Transverse colon (tissue), 4 donors: ENCODE data around the gene S100A14. TPM values are rescaled to one million over a fixed set of nuclear protein-coding genes. Genes with fewer than 3 reads are reported as not detected.
"Not testable (repeated sequence)": the region's sequence is repeated elsewhere in the genome, so short reads cannot be mapped to it uniquely, and the experiment has no call there.

Source experiments
- DNase-seq: peaks from one replicate; pipeline ENCODE4 v3.0.0-alpha.2; 2019
- H3K27ac ChIP-seq, 4 donors: fragments of 200-600 bp; sonication (generic); 2 replicates each; pipeline ENCODE4 v1.5.1; 2016 to 2018; ENCODE audit warnings: inconsistent platforms in 4 of 4
- H3K27me3 ChIP-seq: fragments of 200-600 bp; sonication (generic); 2 replicates; pipeline ENCODE4 v1.5.1; 2017; ENCODE audit warnings: inconsistent platforms
- H3K36me3 ChIP-seq, 4 donors: fragments of 200-600 bp; sonication (generic); 2 replicates each; pipeline ENCODE4 v1.5.1; 2017 to 2019; ENCODE audit warnings: inconsistent platforms in 4 of 4
- H3K4me1 ChIP-seq, 4 donors: fragments of 200-600 bp; sonication (generic); 2 replicates each; pipeline ENCODE4 v1.5.1; 2017 to 2020; ENCODE audit warnings: inconsistent platforms in 4 of 4
- H3K4me3 ChIP-seq, 4 donors: fragments of 200-600 bp; sonication (generic); 1 replicate in 1 of 4; 2 replicates in 3 of 4; pipeline versions ENCODE4 v1.5.1 to v1.6.1; 2017 to 2019; ENCODE audit warnings: inconsistent platforms in 4 of 4
- H3K9me3 ChIP-seq, 2 donors: fragments of 200-600 bp; sonication (generic); 2 replicates each; pipeline ENCODE4 v1.5.1; 2017 to 2019; ENCODE audit warnings: inconsistent platforms in 2 of 2
- EP300 ChIP-seq: sonication (generic); formaldehyde crosslinking; IDR thresholded peaks from one replicate; pipeline ENCODE4 v1.6.1; 2017; ENCODE audit warnings: antibody characterized with exemption, low read depth
- POLR2A ChIP-seq: fragments of 450-650 bp; IDR thresholded peaks from one replicate; pipeline ENCODE4 v1.6.1; 2016; ENCODE audit warnings: antibody characterized with exemption, mild to moderate bottlenecking, moderate library complexity
- POLR2AphosphoS5 ChIP-seq, 3 donors: sonication (generic); formaldehyde crosslinking; IDR thresholded peaks; one replicate each; pipeline ENCODE4 v1.6.1; 2016; ENCODE audit warnings: antibody characterized with exemption in 3 of 3
- WGBS, 2 donors: methylation state at CpG; one replicate each; pipeline ENCODE4 v1.1.5; 2018; ENCODE audit warnings: low coverage in 1 of 2; 5-methylcytosine and 5-hydroxymethylcytosine counted together
- in situ Hi-C, 4 donors: fragments of 200-750 bp; cut with MboI; loops; one replicate each; pipeline versions ENCODE4 v1.15.0 to v1.15.1; 2017; ENCODE audit warnings: low sequenced_read_pairs in 3 of 4, low pct_ligation_motif_present in 1 of 4, low pct_unique_long_range_greater_than_20kb in 1 of 4
- intact Hi-C: fragments of 100-400 bp; cut with DNase I; formaldehyde crosslinking; loops from one replicate; pipeline ENCODE4 v1.15.1; 2023; ENCODE audit warnings: low total_unique reads
- total RNA-seq, 4 donors: library from RNA; depleted of rRNA; stranded (reverse); fragments of >200 nt; gene quantifications; one replicate each; pipeline ENCODE4 v1.1.0, GENCODE V29; 2016
- TF ChIP-seq, protein P1 (sequence below), 5 experiments: fragments of 200-600 bp in 3 of 5; fragments of 450-650 bp in 2 of 5; sonication (generic) in 3 of 5; IDR thresholded peaks; 1 replicate in 2 of 5; 2 replicates in 3 of 5; pipeline ENCODE4 v1.5.1; 2016 to 2017; ENCODE audit warnings: antibody characterized with exemption in 5 of 5, inconsistent platforms in 3 of 5, mild to moderate bottlenecking in 2 of 5, moderate library complexity in 1 of 5

Gene S100A14
- total RNA-seq, 4 donors from 2014 or later, result 134 to 514 (median 437) TPM

DNA sequence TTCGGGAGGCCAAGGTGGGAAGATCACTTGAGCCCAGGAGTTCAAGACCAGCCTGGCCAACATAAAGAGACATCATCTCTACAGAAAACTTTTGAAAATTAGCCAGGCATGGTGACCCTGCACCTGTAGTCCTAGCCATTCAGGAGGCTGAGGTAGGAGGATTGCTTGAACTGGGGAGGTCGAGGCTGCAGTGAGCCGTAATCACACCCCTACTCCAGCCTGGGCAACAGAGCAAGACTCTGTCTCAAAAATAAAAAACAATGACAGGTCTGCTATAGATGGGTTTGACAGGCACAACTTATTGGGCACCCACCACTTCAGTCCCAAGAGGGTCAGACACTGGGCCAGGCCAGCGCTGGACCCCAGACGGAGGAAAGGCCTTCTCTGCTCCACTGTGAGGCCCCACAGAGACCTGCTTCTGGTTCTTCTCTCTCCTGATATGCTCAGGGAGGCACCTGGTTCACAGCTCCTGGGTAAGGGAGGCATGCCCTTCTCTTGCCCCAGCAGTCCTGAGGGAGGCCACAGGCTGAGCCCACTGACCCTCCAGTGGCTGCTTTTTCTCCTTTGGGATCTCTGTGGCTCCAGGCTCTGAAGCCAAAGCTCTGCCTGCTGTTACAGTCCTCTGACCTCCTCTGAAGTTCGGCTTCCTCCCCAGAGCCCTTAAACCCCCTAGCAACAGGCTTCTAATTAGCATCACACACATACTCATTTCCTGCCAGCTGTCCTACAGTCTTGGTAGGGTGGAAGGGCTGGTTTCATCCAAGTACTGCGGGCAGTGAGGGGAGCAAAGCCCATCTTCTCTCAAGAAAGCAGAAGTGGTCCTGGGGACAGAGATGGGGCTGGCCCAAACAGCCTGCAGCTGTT is 17.6 kb downstream of the S100A14 start:
- WGBS, 2 donors, result 71% methylated on average over 7 of the region's 7 CpGs; no CpG with 5 or more reads in 1 of the 2 donors
- no peaks in the 10 kb centered on the region for H3K27me3 ChIP-seq
- peak; percentile 19 for TF ChIP-seq POLR2A
- no peak for TF ChIP-seq POLR2AphosphoS5 (IDR thresholded peaks at IDR 0.05)
- no peaks in the 10 kb centered on the region for H3K36me3 ChIP-seq
- in situ Hi-C loops (loop anchor here in 1 of 4 donors (25.0 kb wide), 1 partner anchor 236 kb away; the partner anchor contains the start of gene S100A9), intact Hi-C loops (no loop called here)
- no peak overlapping the region for H3K4me3 ChIP-seq
- peak overlapping the region in 1 of 4 donors; percentile 14 for H3K27ac ChIP-seq
- peak; percentile 23 for DNase-seq
- H3K4me1 ChIP-seq, result peaks cover 0 to 3% (median 0%) of the 10 kb centered on the region in 4 donors
- H3K9me3 ChIP-seq, result no peaks in the 10 kb centered on the region

DNA sequence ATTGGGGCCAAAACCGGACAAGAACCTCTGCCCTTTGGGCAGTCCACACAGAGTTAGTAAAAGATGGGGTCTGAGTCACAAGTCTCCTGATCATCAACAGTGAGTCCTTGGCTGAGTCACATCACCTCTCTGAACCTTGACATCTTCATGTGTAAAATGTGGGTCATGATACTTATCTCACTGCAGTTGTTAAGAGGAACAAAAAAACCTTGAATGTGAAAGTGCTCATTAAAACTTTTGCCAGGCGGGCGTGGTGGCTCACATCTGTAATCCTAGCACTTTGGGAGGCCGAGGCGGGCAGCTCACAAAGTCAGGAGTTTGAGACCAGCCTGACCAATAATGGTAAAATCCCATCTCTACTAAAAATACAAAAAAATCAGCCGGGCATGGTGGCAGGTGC is 18.9 kb downstream of the S100A14 start:
- Histone ChIP-seq H3K27me3 (no peaks in the 10 kb centered on the region), H3K4me1 (peaks cover 0 to 3% (median 0%) of the 10 kb centered on the region in 4 donors), H3K9me3 (no peaks in the 10 kb centered on the region), H3K36me3 (no peaks in the 10 kb centered on the region), H3K4me3 (no peak overlapping the region), H3K27ac (no peak overlapping the region)
- peak; percentile 22 for DNase-seq
- in situ Hi-C loops (loop anchor here in 1 of 4 donors (25.0 kb wide), 1 partner anchor 235 kb away; the partner anchor contains the start of gene S100A9), intact Hi-C loops (no loop called here)
- WGBS, 2 donors, result 69% methylated on average over 6 of the region's 6 CpGs; no CpG with 5 or more reads in 1 of the 2 donors
- TF ChIP-seq POLR2AphosphoS5 (IDR thresholded peaks at IDR 0.05), result peak in 1 of 3 donors; percentile 27
- no peak for TF ChIP-seq EP300
- no peak for TF ChIP-seq POLR2A
- TF ChIP-seq, protein P1, sequence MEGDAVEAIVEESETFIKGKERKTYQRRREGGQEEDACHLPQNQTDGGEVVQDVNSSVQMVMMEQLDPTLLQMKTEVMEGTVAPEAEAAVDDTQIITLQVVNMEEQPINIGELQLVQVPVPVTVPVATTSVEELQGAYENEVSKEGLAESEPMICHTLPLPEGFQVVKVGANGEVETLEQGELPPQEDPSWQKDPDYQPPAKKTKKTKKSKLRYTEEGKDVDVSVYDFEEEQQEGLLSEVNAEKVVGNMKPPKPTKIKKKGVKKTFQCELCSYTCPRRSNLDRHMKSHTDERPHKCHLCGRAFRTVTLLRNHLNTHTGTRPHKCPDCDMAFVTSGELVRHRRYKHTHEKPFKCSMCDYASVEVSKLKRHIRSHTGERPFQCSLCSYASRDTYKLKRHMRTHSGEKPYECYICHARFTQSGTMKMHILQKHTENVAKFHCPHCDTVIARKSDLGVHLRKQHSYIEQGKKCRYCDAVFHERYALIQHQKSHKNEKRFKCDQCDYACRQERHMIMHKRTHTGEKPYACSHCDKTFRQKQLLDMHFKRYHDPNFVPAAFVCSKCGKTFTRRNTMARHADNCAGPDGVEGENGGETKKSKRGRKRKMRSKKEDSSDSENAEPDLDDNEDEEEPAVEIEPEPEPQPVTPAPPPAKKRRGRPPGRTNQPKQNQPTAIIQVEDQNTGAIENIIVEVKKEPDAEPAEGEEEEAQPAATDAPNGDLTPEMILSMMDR (IDR thresholded peaks at IDR 0.05), result no peak

DNA sequence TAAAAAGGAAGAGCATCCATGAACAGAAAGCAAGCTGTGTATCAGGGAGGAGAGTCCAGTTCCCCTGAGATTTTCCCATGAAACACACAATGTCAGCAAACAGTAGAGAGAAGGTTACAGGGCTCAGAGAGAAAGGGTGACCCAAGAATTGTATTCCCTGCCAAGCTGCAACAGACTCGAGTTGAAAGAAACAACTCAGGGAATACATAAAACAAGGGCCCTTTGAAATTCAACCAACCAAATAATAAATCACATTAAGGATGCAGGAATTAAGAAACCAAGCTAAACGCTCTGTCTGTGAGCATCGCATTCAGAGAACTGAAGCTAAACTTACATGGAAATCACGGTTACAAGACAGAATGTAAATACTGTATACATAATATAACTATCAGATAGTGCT is 23.4 kb downstream of the S100A14 start:
- no peaks in the 10 kb centered on the region for H3K27me3 ChIP-seq
- H3K9me3 ChIP-seq, result no peaks in the 10 kb centered on the region
- H3K36me3 ChIP-seq, result no peaks in the 10 kb centered on the region
- in situ Hi-C loops (loop anchor here in 1 of 4 donors (25.0 kb wide), 1 partner anchor 230 kb away; the partner anchor contains the start of gene S100A9), intact Hi-C loops (no loop called here)
- 59 to 60% methylated on average over 4 of the region's 4 CpGs for WGBS, 2 donors
- no peak overlapping the region for H3K27ac ChIP-seq
- TF ChIP-seq POLR2AphosphoS5 (IDR thresholded peaks at IDR 0.05) (no peak), EP300 (no peak), POLR2A (no peak)
- TF ChIP-seq, protein P1 (IDR thresholded peaks at IDR 0.05), result no peak
- H3K4me1 ChIP-seq, result no peaks in the 10 kb centered on the region
- no peak overlapping the region for H3K4me3 ChIP-seq
- DNase-seq, result no peak

DNA sequence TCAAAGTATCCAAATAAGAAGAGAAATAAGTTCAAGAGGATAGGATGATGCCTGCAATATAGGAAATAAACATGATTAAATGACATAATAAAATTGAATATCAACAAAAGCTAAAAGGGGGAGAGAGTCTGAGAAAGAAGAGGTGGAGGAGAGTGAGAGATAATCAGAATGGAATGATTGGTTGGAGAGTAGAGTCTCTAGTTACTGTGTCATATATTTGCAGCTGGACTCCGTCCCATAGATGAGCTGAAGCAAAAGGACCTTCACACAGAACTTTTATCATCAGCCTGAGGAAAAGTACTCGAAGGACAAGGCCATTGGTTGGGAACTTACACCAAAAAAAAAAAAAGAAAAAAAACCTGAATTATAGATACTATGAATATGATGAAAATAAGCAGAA is 27.6 kb downstream of the S100A14 start:
- DNase-seq, result no peak
- H3K4me1 ChIP-seq, result no peaks in the 10 kb centered on the region
- no peak overlapping the region for H3K27ac ChIP-seq
- H3K27me3 ChIP-seq, result no peaks in the 10 kb centered on the region
- H3K36me3 ChIP-seq, result no peaks in the 10 kb centered on the region
- TF ChIP-seq POLR2A (no peak), POLR2AphosphoS5 (IDR thresholded peaks at IDR 0.05) (no peak)
- in situ Hi-C loops (loop anchor here in 1 of 4 donors (25.0 kb wide), 1 partner anchor 226 kb away; the partner anchor contains the start of gene S100A9), intact Hi-C loops (no loop called here)
- no peak overlapping the region for H3K4me3 ChIP-seq
- 74 to 80% methylated on average over 2 of the region's 2 CpGs for WGBS, 2 donors
- no peaks in the 10 kb centered on the region for H3K9me3 ChIP-seq

DNA sequence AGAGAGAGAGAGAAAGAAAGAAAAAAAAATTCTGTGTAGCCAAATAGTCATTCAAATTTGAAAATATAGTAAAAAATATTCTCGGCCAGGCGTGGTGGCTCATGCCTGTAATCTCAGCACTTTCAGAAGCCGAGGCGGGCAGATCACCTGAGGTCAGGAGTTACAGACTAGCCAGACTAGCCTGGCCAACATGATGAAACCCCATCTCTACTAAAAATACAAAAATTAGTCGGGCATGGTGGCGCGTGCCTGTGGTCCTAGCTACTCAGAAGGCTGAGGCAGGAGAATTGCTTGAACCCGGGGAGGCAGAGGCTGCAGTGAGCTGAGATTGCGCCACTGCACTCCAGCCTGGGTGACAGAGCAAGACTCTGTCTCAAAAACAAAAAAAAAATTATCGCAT is 28.1 kb downstream of the S100A14 start:
- H3K27ac ChIP-seq, H3K4me1 ChIP-seq, H3K27me3 ChIP-seq, H3K36me3 ChIP-seq, intact Hi-C loops, H3K9me3 ChIP-seq, H3K4me3 ChIP-seq, DNase-seq: not testable (repeated sequence)
- 90 to 93% methylated on average over 3 to 10 of the region's 10 CpGs for WGBS, 2 donors
- in situ Hi-C loops, result loop anchor here in 1 of 4 donors (25.0 kb wide), 1 partner anchor 226 kb away; the partner anchor contains the start of gene S100A9
